HepG2 (cell line): ENCODE data around the gene MYO1B. TPM values are rescaled to one million over a fixed set of nuclear protein-coding genes. Genes with fewer than 3 reads are reported as not detected.

ENCODE experiments used
- ELF1 ChIP-seq: sonication (generic); formaldehyde crosslinking; IDR thresholded peaks from 2 replicates; pipeline ENCODE4 v1.4.0; 2020; ENCODE audit warnings: missing genetic modification reagents
- GABPA ChIP-seq, 2 experiments: IDR thresholded peaks; 2 replicates each; pipeline ENCODE4 v1.6.1; 2011 to 2016; ENCODE audit warnings: low read depth in 2 of 2, low read length in 1 of 2, missing biosample characterization in 1 of 2, missing genetic modification characterization in 1 of 2
- GLMP ChIP-seq: sonication (generic); formaldehyde crosslinking; IDR thresholded peaks from 2 replicates; pipeline ENCODE4 v1.9.0; 2021; ENCODE audit warnings: missing genetic modification reagents, mild to moderate bottlenecking, borderline replicate concordance
- HDAC6 ChIP-seq: fragments of 200-600 bp; sonication (generic); IDR thresholded peaks from 2 replicates; pipeline ENCODE4 v1.7.0; 2017; ENCODE audit warnings: mild to moderate bottlenecking, antibody characterized with exemption, low read length, low read depth
- HMGXB3 ChIP-seq: sonication (generic); formaldehyde crosslinking; IDR thresholded peaks from 2 replicates; pipeline ENCODE4 v1.4.0; 2020; ENCODE audit warnings: missing genetic modification reagents, borderline replicate concordance
- HNRNPL ChIP-seq: fragments of 200-400 bp; formaldehyde crosslinking; IDR thresholded peaks from 2 replicates; pipeline ENCODE4 v1.6.1; 2017; ENCODE audit warnings: mild to moderate bottlenecking, low read depth, low read length
- HOXA3 ChIP-seq: sonication (generic); formaldehyde crosslinking; IDR thresholded peaks from 2 replicates; pipeline ENCODE4 v1.5.0; 2020; ENCODE audit warnings: missing genetic modification reagents
- ISL2 ChIP-seq: sonication (generic); formaldehyde crosslinking; IDR thresholded peaks from 2 replicates; pipeline ENCODE4 v1.5.0; 2020; ENCODE audit warnings: missing genetic modification reagents
- JDP2 ChIP-seq: sonication (generic); formaldehyde crosslinking; IDR thresholded peaks from 2 replicates; pipeline ENCODE4 v1.8.1; 2022; ENCODE audit warnings: missing genetic modification reagents, borderline replicate concordance
- KDM5A ChIP-seq: fragments of 200-600 bp; sonication (generic); IDR thresholded peaks from 2 replicates; pipeline ENCODE4 v1.7.0; 2018; ENCODE audit warnings: antibody characterized with exemption, mild to moderate bottlenecking, low read length, borderline replicate concordance
- MYC ChIP-seq: sonication (generic); formaldehyde crosslinking; IDR thresholded peaks from 2 replicates; pipeline ENCODE4 v1.9.0; 2021; ENCODE audit warnings: missing genetic modification reagents, borderline replicate concordance
- NFE2L1 ChIP-seq: sonication (generic); formaldehyde crosslinking; IDR thresholded peaks from 2 replicates; pipeline ENCODE4 v1.4.0; 2020; ENCODE audit warnings: missing genetic modification reagents, mild to moderate bottlenecking, borderline replicate concordance
- REXO4 ChIP-seq: sonication (generic); formaldehyde crosslinking; IDR thresholded peaks from 2 replicates; pipeline ENCODE4 v1.8.0; 2022; ENCODE audit warnings: missing genetic modification reagents, mild to moderate bottlenecking, borderline replicate concordance
- RFX1 ChIP-seq: fragments of 450-650 bp; IDR thresholded peaks from 2 replicates; pipeline ENCODE4 v1.6.1; 2017
- SRY ChIP-seq: sonication (generic); formaldehyde crosslinking; IDR thresholded peaks from 2 replicates; pipeline ENCODE4 v1.8.0; 2022; ENCODE audit warnings: mild to moderate bottlenecking, missing genetic modification reagents
- SSRP1 ChIP-seq: IDR thresholded peaks from 2 replicates; pipeline ENCODE4 v1.6.1; 2016; ENCODE audit warnings: control low read depth
- WIZ ChIP-seq: sonication (generic); formaldehyde crosslinking; IDR thresholded peaks from 2 replicates; pipeline ENCODE4 v1.5.1; 2020; ENCODE audit warnings: mild to moderate bottlenecking, missing genetic modification reagents
- ZC3H13 ChIP-seq: sonication (generic); formaldehyde crosslinking; IDR thresholded peaks from 2 replicates; pipeline ENCODE4 v1.8.1; 2023; ENCODE audit warnings: mild to moderate bottlenecking, missing genetic modification reagents, moderate library complexity
- ZFYVE20 ChIP-seq: sonication (generic); formaldehyde crosslinking; IDR thresholded peaks from 2 replicates; pipeline ENCODE4 v1.8.0; 2023; ENCODE audit warnings: low read depth, mild to moderate bottlenecking, moderate library complexity, missing genetic modification reagents, borderline replicate concordance
- ZNF557 ChIP-seq: sonication (generic); formaldehyde crosslinking; IDR thresholded peaks from 2 replicates; pipeline ENCODE4 v1.4.0; 2020; ENCODE audit warnings: missing genetic modification reagents
- ZNF562 ChIP-seq: sonication (generic); formaldehyde crosslinking; IDR thresholded peaks from 2 replicates; pipeline ENCODE4 v1.8.0; 2022; ENCODE audit warnings: missing genetic modification reagents, borderline replicate concordance
- polyA plus RNA-seq, 8 experiments: library from polyadenylated mRNA; depleted of rRNA in 3 of 8; stranded (reverse) in 7 of 8; unstranded in 1 of 8; fragments of >200 nt; fragmentation: Illumina TruSeq in 4 of 8; extraction: Trizol in 4 of 8; gene quantifications; 2 replicates each; pipeline versions ENCODE4 v1.2.1 to v1.2.3, GENCODE V29; 2011 to 2016; ENCODE audit warnings: low read depth in 4 of 8, missing spikeins in 1 of 8, mixed read lengths in 1 of 8; ENCODE audit not compliant: insufficient read depth in 1 of 8
- total RNA-seq, 5 experiments: library from RNA; depleted of rRNA; stranded (reverse); fragments of >200 nt; fragmentation: Illumina TruSeq; extraction: Trizol; gene quantifications; 2 replicates each; pipeline ENCODE4 v1.2.3, GENCODE V29; 2016; ENCODE audit warnings: low read depth in 1 of 5
- TF ChIP-seq, protein P1 (sequence below): sonication (generic); formaldehyde crosslinking; IDR thresholded peaks from 2 replicates; pipeline ENCODE4 v1.5.0; 2020; ENCODE audit warnings: missing genetic modification reagents
- TF ChIP-seq, protein P2 (sequence below): sonication (generic); formaldehyde crosslinking; IDR thresholded peaks from 2 replicates; pipeline ENCODE4 v1.5.0; 2020; ENCODE audit warnings: mild to moderate bottlenecking, missing genetic modification reagents, borderline replicate concordance

MYO1B gene
- total and polyA plus RNA-seq, 2 of the 13 experiments (the other 11 are each of a cell fraction or from before 2014, with no cell fraction given), result 36.9 to 89.8 TPM

DNA sequence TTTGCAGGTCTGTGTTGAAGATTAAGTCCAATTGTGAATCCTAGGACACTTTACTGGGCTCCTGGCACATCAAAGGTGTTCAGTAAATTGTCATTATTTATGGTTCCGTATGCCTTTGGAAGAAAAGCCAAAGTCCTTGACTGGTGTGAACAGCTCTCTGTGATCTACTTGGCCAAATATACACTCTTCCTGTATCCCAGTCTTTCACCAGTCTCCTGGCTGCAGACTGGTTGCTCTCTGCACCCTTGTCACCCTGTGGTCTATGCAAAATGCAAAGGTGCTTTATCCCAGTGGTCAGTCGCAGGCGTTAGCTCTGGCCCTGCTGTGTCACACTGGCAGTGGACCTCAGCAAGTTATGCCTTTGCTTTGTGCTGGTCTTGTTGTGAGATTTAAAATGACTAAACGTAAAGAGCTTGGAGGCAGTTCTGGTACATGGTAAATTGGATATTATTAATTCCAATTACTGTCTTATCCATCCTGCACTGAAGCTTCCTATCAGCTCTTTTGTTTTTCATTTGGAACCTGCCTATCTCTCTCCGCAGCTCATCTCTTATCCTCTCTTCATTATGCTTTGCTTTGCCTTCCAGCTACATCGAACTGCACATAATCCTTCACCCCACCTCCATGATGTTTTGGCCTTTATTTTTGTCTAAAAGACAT lies 83.1 kb downstream of the MYO1B start (continued):
- TF ChIP-seq ZC3H13 (CRISPR knock-in tag) (no peak), WIZ (CRISPR knock-in tag) (no peak), REXO4 (CRISPR knock-in tag) (no peak), GABPA (IDR thresholded peaks at IDR 0.05; ENCODE audit: low read depth, low read length) (no peak), GABPA (CRISPR knock-in tag; IDR thresholded peaks at IDR 0.05; ENCODE audit: low read depth) (no peak), ZFYVE20 (CRISPR knock-in tag) (no peak), ZNF562 (CRISPR knock-in tag) (no peak), NFE2L1 (CRISPR knock-in tag) (no peak), SRY (CRISPR knock-in tag) (no peak), HNRNPL (no peak), GLMP (CRISPR knock-in tag) (no peak), SSRP1 (CRISPR knock-in tag) (no peak), ISL2 (CRISPR knock-in tag) (no peak), ZNF557 (CRISPR knock-in tag) (no peak), KDM5A (no peak), HOXA3 (peak; percentile 39; the same call in 1 of the 2 replicates), JDP2 (no peak), ELF1 (CRISPR knock-in tag) (0 out of 2 replicates have a peak, but pooled peaks have one; percentile 29), HDAC6 (no peak), RFX1 (no peak), MYC (CRISPR knock-in tag) (no peak), HMGXB3 (CRISPR knock-in tag) (no peak)
- TF ChIP-seq, protein P1, sequence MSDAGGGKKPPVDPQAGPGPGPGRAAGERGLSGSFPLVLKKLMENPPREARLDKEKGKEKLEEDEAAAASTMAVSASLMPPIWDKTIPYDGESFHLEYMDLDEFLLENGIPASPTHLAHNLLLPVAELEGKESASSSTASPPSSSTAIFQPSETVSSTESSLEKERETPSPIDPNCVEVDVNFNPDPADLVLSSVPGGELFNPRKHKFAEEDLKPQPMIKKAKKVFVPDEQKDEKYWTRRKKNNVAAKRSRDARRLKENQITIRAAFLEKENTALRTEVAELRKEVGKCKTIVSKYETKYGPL (CRISPR knock-in tag), result no peak
- TF ChIP-seq, protein P2, sequence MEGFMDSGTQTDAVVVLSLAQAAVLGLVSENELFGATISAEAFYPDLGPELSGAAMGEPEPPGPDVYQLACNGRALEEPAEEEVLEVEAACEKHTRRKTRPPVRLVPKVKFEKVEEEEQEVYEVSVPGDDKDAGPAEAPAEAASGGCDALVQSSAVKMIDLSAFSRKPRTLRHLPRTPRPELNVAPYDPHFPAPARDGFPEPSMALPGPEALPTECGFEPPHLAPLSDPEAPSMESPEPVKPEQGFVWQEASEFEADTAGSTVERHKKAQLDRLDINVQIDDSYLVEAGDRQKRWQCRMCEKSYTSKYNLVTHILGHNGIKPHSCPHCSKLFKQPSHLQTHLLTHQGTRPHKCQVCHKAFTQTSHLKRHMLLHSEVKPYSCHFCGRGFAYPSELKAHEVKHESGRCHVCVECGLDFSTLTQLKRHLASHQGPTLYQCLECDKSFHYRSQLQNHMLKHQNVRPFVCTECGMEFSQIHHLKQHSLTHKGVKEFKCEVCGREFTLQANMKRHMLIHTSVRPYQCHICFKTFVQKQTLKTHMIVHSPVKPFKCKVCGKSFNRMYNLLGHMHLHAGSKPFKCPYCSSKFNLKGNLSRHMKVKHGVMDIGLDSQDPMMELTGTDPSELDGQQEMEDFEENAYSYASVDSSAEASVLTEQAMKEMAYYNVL (CRISPR knock-in tag), result no peak
